B cell (primary cell): Measurements from ENCODE around the gene DIO2. TPM values are rescaled to one million over a fixed set of nuclear protein-coding genes. Genes with fewer than 3 reads are reported as not detected.

Experiments used
- ATAC-seq: fragments of 200-7000 bp; cut with Tn5 transposase; one replicate; pipeline ENCODE4 v1.10.0; 2021; ENCODE audit warnings: low read depth, mild to moderate bottlenecking, moderate number of reproducible peaks, moderate library complexity
- CTCF ChIA-PET: fragments of 350-600 bp; sonication (Branson Sonifier 250); formaldehyde crosslinking; loops from one replicate; lab custom pipeline; 2021; ENCODE audit warnings: antibody characterized with exemption, inconsistent platforms; lab: Charles Lee
- POLR2A ChIA-PET: fragments of 350-600 bp; sonication (Branson Sonifier 250); formaldehyde crosslinking; loops from one replicate; lab custom pipeline; 2021; ENCODE audit warnings: antibody characterized with exemption; lab: Charles Lee
- DNase-seq: peaks from one replicate; pipeline ENCODE4 v3.0.0; 2013
- H2AFZ ChIP-seq: 2 replicates; pipeline ENCODE4 v1.6.1; 2012; ENCODE audit warnings: mild to moderate bottlenecking, low read depth, low read length; ENCODE audit not compliant: insufficient read depth, poor library complexity, severe bottlenecking
- H3K27ac ChIP-seq, 2 donors: 1 replicate in 1 of 2; 2 replicates in 1 of 2; pipeline ENCODE4 v1.5.1; 2012 to 2013; ENCODE audit warnings: low read length in 2 of 2, mild to moderate bottlenecking in 2 of 2, moderate library complexity in 1 of 2
- H3K27me3 ChIP-seq, 4 experiments: fragments of 200-600 bp in 1 of 4; sonication (generic) in 1 of 4; replicated peaks in 1 of 4; 1 replicate in 2 of 4; 2 replicates in 2 of 4; pipeline versions ENCODE4 v1.6.1 to v1.7.0; 2013 to 2016; ENCODE audit warnings: low read length in 3 of 4, mild to moderate bottlenecking in 2 of 4, mixed read lengths in 1 of 4, moderate library complexity in 1 of 4; ENCODE audit not compliant: insufficient read depth in 4 of 4, control insufficient read depth in 3 of 4; ENCODE audit errors: control extremely low read depth in 1 of 4
- H3K36me3 ChIP-seq, 2 experiments: replicated peaks in 1 of 2; 1 replicate in 1 of 2; 2 replicates in 1 of 2; pipeline versions ENCODE4 v1.6.1 to v1.7.1; 2013; ENCODE audit warnings: low read length in 1 of 2; ENCODE audit not compliant: insufficient read depth in 2 of 2, control insufficient read depth in 1 of 2; ENCODE audit errors: control extremely low read depth in 1 of 2, extremely low read depth in 1 of 2
- H3K4me1 ChIP-seq, 2 donors: fragments of 200-600 bp in 1 of 2; sonication (generic) in 1 of 2; 1 replicate in 1 of 2; 2 replicates in 1 of 2; pipeline versions ENCODE4 v1.5.1 to v1.6.1; 2013 to 2017; ENCODE audit warnings: low read length in 2 of 2; ENCODE audit not compliant: control insufficient read depth in 2 of 2, insufficient read depth in 2 of 2
- H3K4me2 ChIP-seq: replicated peaks from 2 replicates; pipeline ENCODE3; 2012; ENCODE audit warnings: mild to moderate bottlenecking, low read depth, low read length; ENCODE audit not compliant: poor library complexity, severe bottlenecking
- H3K4me3 ChIP-seq, 5 experiments: fragments of 200-600 bp in 1 of 5; sonication (generic) in 1 of 5; 1 replicate in 3 of 5; 2 replicates in 2 of 5; pipeline versions ENCODE4 v1.5.1 to v1.7.0; 2011 to 2016; ENCODE audit warnings: low read length in 4 of 5, mild to moderate bottlenecking in 4 of 5, low read depth in 2 of 5, control low read depth in 1 of 5, moderate library complexity in 1 of 5; ENCODE audit not compliant: insufficient read depth in 1 of 5; ENCODE audit errors: control extremely low read depth in 1 of 5, extremely low read depth in 1 of 5
- H3K79me2 ChIP-seq: fragments of 200-600 bp; sonication (generic); one replicate; pipeline ENCODE4 v1.6.0; 2016; ENCODE audit warnings: low read length; ENCODE audit not compliant: control insufficient read depth, insufficient read depth
- H3K9ac ChIP-seq: fragments of 200-600 bp; sonication (generic); 2 replicates; pipeline ENCODE4 v1.6.1; 2017; ENCODE audit warnings: mild to moderate bottlenecking, low read length, moderate library complexity
- H3K9me3 ChIP-seq, 3 donors: one replicate each; pipeline versions ENCODE4 v1.6.1 to v1.7.1; 2013; ENCODE audit warnings: low read length in 2 of 3; ENCODE audit not compliant: control insufficient read depth in 2 of 3, insufficient read depth in 1 of 3; ENCODE audit errors: control extremely low read depth in 1 of 3
- H4K20me1 ChIP-seq: 2 replicates; pipeline ENCODE4 v1.6.0; 2012; ENCODE audit warnings: mild to moderate bottlenecking, low read length; ENCODE audit not compliant: insufficient read depth, control insufficient read depth, poor library complexity, severe bottlenecking
- H3K27ac Mint-ChIP-seq: one replicate; pipeline ENCODE4 v1.8.0; 2021; ENCODE audit warnings: mixed read lengths
- H3K27me3 Mint-ChIP-seq: one replicate; pipeline ENCODE4 v1.8.0; 2021; ENCODE audit warnings: mixed read lengths
- H3K4me1 Mint-ChIP-seq: one replicate; pipeline ENCODE4 v1.8.0; 2021; ENCODE audit warnings: mixed read lengths
- H3K4me3 Mint-ChIP-seq: one replicate; pipeline ENCODE4 v1.8.0; 2021; ENCODE audit warnings: mixed read lengths
- H3K9me3 Mint-ChIP-seq: one replicate; pipeline ENCODE4 v1.8.0; 2022; ENCODE audit warnings: mixed read lengths; ENCODE audit not compliant: insufficient read depth
- CTCF ChIP-seq: fragments of 200-600 bp; IDR thresholded peaks from one replicate; pipeline ENCODE4 v1.8.0; 2022; ENCODE audit warnings: antibody characterized with exemption, mild to moderate bottlenecking
- EZH2 ChIP-seq: IDR thresholded peaks from 2 replicates; pipeline ENCODE4 v1.6.1; 2012; ENCODE audit warnings: borderline replicate concordance, low read depth, mild to moderate bottlenecking, moderate library complexity, low read length; ENCODE audit not compliant: insufficient read depth, poor library complexity, severe bottlenecking
- WGBS: methylation state at CpG from one replicate; pipeline ENCODE4 v1.1.5; 2013; ENCODE audit warnings: missing lambda C conversion rate; ENCODE audit not compliant: insufficient coverage; 5-methylcytosine and 5-hydroxymethylcytosine counted together
- intact Hi-C: fragments of 100-400 bp; cut with micrococcal nuclease; formaldehyde crosslinking; loops from one replicate; pipeline ENCODE4 v1.10.0; 2022
- polyA plus RNA-seq: library from polyadenylated mRNA; depleted of rRNA; stranded (reverse); fragments of >200 nt; gene quantifications from 2 replicates; pipeline ENCODE4 v1.2.3, GENCODE V29; 2012
- total RNA-seq, 2 donors: library from RNA; stranded (reverse); fragments of 120-200 nt in 1 of 2; gene quantifications; 1 replicate in 1 of 2; 2 replicates in 1 of 2; pipeline versions ENCODE4 v1.2.3 to v1.2.4, GENCODE V29; 2013 to 2022

The DIO2 gene
- total and polyA plus RNA-seq, 2 donors (not counting 1 experiment from before 2014, with no cell fraction given) = not detected

- Histone ChIP-seq H3K9ac (no peak overlapping the region), H3K4me1 (no peaks in the 10 kb centered on the region), H3K36me3 (no peaks in the 10 kb centered on the region), H3K79me2 (no peaks in the 10 kb centered on the region), H3K27ac (no peak overlapping the region), H3K4me2 (no peak overlapping the region), H3K4me3 (no peak overlapping the region), H2AFZ (no peak overlapping the region), H3K9me3 (no peaks in the 10 kb centered on the region), H3K27me3 (no peaks in the 10 kb centered on the region), H4K20me1 (no peaks in the 10 kb centered on the region)
- ChIA-PET POLR2A (no interaction called here), CTCF (no interaction called here)
- Mint-ChIP-seq H3K27ac (no peak overlapping the region), H3K4me3 (no peak overlapping the region), H3K27me3 (no peaks in the 10 kb centered on the region), H3K4me1 (no peaks in the 10 kb centered on the region), H3K9me3 (no peaks in the 10 kb centered on the region)
- no peak for ATAC-seq
- TF ChIP-seq EZH2 = no peak
- TF ChIP-seq CTCF = no peak
- DNase-seq = no peak
- intact Hi-C loops = no loop called here
Measured at GRCh38 chr14:80176893-80177292, 34.4 kb downstream of the DIO2 start.

DNA sequence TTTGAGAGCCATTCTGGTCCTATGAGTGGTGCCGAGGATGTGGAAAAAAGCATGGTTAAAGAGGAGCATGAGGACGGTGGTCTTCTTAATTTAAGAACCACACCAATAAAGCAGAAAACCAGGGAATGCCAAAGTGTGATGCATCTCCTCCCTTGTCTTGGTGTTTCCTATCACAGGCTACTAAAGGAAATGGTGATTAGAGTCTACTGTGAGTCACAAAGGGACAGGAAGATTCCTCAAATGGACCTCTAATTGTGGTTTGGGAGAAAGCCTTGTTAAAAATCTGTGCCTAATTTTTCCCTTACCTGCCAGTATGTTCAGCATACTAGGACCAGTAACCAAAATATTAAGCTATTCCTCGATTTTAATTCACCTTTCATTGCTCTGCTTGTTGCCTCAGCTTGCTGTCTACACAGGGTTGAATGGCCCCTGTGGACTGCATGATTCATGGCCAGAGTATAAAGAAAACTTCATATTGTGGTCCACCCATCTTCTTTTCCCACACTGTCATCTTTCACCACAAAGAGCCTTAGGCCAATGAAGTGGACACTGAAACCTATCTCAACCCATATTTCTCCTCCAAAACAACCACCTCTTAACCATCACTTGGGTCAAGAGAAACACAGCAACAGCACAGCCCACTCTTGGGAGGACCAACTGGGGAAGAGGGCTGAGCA, 38.8 kb downstream of the DIO2 start:
- TF ChIP-seq CTCF = no peak
- intact Hi-C loops = no loop called here
- ATAC-seq (no peak), DNase-seq (no peak)
- Histone ChIP-seq H3K36me3 (no peaks in the 10 kb centered on the region), H3K9me3 (no peaks in the 10 kb centered on the region), H3K4me3 (no peak overlapping the region), H3K4me2 (no peak overlapping the region), H2AFZ (no peak overlapping the region), H3K4me1 (no peaks in the 10 kb centered on the region), H3K27ac (no peak overlapping the region), H4K20me1 (no peaks in the 10 kb centered on the region), H3K79me2 (no peaks in the 10 kb centered on the region), H3K9ac (no peak overlapping the region), H3K27me3 (no peaks in the 10 kb centered on the region)
- ChIA-PET POLR2A (no interaction called here), CTCF (no interaction called here)
- no peaks in the 10 kb centered on the region for H3K27me3 Mint-ChIP-seq
- WGBS = 83% methylated on average over 1 of the region's 3 CpGs
- H3K9me3 Mint-ChIP-seq = no peaks in the 10 kb centered on the region
- H3K4me1 Mint-ChIP-seq = no peaks in the 10 kb centered on the region
- no peak overlapping the region for H3K4me3 Mint-ChIP-seq
- H3K27ac Mint-ChIP-seq = no peak overlapping the region
